H1 (cell line): ENCODE data around the gene GPR31. TPM values are rescaled to one million over a fixed set of nuclear protein-coding genes. Genes with fewer than 3 reads are reported as not detected.

Experiments
- CHD7 ChIP-seq: fragments of 300-600 bp; sonication (generic); IDR thresholded peaks from 2 replicates; pipeline ENCODE4 v1.7.1; 2012; ENCODE audit warnings: low read length, moderate library complexity, mild to moderate bottlenecking, inconsistent platforms; ENCODE audit not compliant: insufficient replicate concordance
- KDM1A ChIP-seq: fragments of 200-600, 300-600 bp; sonication (generic); IDR thresholded peaks from 2 replicates; pipeline ENCODE4 v1.7.1; 2016; ENCODE audit warnings: mild to moderate bottlenecking, low read length, borderline replicate concordance
- polyA plus RNA-seq, 7 experiments: library from polyadenylated mRNA; depleted of rRNA in 3 of 7; stranded (reverse) in 5 of 7; unstranded in 2 of 7; fragments of >200 nt in 5 of 7; fragments of 200-250 nt in 2 of 7; gene quantifications; 1 replicate in 5 of 7; 2 replicates in 1 of 7; 4 replicates in 1 of 7; pipeline versions ENCODE4 v1.2.1 to v1.2.3, GENCODE V29; 2011 to 2013; ENCODE audit warnings: missing spikeins in 2 of 7, mixed read lengths in 2 of 7
- total RNA-seq: library from RNA; stranded (reverse); fragmentation: NEBNext Ultra II Directional; extraction: Animal tissue kit (Norgen Biotek cat#: 25700); gene quantifications from 2 replicates; pipeline ENCODE4 v1.2.1, GENCODE V29; 2021

Gene GPR31
- total and polyA plus RNA-seq, 2 of the 8 experiments (the other 6 are each of a cell fraction or from before 2014, with no cell fraction given) = not detected

- TF ChIP-seq CHD7 (no peak), KDM1A (no peak)
Measured at GRCh38 chr6:167113935-167114910, 43.6 kb downstream of the GPR31 start (continued).
